ENCODE data around the gene MAP3K5.

The MAP3K5 gene

DNA sequence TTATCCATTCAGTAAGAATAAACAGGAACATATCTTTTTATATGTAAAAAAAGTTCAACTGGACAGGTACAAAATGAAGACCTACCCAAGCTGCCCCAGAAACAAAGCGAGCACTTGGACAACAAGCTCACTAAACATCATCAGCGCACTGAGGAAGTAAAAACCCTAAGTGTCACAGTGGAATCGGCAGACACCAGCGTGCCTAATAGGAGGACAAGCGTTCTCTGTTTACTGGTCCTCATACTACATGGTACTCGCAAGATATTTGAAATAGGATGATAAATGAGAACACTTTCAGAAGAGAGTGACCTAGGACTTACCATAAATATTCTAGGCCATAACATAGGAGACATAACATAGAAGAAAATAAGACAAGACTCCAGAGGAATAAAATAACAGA, 260.2 kb downstream of the MAP3K5 start:
- no peak for DNase-seq

DNA sequence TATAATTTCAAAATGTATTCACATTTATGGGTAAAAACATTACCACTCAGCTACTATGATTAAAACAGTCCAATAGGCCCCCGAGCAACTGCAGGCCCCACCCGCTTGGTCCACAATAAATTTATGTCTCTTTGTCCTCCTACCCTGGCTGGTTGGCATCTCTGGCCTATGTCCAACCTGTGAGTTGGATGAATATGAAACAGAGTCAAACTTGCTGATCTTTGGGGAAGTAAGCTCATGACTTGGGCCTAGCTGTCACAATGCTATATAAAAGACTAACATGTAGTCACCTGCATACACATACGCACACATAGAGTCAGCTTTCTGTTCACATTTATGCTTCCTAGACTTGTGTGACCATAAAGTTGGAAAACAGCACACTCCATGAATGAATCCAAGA, 262.6 kb downstream of the MAP3K5 start:
- DNase-seq = no peak

DNA sequence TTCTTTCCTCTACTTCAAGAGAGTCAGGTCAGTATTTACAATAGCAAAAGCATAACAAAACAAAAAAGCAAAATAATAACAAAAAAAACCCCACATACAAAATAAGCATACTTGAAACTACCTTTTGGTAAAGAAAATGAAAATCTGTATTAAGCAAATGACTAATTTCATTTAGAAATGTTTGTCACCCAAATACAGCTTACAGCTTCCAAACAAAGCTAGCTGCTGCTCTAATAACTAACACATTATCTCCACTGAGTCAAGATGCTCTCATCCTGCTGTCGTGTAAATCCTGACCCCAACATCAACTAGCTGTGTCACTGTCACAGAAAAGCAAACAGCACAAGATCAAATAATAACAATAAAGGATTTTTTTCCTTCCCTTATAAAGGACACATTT, 263.8 kb downstream of the MAP3K5 start:
- DNase-seq = no peak

DNA sequence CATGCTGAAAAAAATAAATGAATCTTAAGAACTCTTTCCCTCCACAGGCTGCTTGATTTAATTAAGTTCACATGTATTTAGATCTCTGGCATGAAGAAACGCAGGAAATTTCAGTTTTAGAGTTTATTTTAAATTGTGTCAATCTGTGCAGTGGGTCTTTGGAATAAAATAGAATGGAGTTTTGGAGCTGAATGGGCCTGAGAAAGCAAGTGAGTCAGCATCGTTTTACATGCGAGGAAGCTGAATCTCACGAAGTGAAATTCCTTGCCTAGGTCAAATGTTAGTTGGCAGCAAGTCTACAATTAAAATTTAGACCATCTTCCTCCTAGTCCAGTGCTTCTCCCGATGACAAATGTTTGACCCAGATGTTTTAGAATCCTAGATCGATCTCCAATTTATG, 264.4 kb downstream of the MAP3K5 start:
- DNase-seq = no peak

DNA sequence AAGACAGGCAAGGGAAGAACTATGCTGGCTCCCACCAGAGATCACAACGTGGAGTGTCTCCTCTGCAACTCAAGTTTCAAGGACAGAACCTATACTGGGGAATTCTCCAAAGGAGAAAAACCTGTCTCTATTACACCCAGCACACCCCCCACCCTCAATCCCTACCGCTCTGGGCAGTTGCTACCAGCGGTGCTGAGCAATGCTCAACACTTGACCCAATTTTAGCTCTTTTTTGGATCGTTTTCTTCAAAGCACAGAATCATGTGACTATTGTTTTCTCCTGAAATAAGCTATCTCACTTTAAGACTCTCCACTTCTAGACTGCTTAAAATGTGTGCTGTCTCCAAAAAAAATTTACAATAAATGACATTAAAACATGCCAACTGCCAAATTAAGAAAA, 265.3 kb downstream of the MAP3K5 start:
- no peak for DNase-seq

DNA sequence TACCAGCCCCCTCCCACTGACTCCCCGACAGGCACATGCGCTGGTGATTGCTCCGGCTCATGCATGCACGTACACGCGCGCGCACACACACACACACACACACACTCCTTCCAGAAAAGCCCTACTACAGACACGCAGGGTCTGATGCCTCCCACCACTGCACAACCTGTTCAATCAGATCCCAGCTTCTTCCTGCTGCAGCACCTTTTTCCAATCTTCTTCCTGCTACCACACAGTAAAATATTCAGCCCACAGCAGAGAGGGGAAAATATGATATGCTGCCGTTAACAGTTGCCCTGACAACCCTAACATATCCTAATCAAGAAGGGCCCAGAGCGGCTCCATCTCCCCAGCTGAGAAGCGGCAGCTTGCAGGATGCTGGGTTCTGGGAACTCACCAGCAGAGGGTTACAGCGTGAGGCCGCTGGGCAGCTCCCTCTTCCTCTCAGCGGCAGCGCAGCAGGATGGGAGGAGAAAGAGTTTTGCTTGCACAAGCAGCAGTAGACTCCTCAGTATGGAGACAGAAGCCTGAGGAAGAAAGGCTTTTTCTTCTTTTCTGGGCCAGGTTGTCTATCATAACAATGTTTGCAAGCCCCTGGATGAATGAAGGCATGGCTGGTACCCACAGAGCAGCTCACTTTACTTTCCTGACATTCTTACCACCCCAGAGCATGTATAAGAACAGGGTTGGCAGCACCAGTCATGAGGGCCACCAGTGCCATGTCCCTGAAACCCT, 265.9 kb downstream of the MAP3K5 start:
- peak in 1 of 2 experiments; percentile 48 for DNase-seq

DNA sequence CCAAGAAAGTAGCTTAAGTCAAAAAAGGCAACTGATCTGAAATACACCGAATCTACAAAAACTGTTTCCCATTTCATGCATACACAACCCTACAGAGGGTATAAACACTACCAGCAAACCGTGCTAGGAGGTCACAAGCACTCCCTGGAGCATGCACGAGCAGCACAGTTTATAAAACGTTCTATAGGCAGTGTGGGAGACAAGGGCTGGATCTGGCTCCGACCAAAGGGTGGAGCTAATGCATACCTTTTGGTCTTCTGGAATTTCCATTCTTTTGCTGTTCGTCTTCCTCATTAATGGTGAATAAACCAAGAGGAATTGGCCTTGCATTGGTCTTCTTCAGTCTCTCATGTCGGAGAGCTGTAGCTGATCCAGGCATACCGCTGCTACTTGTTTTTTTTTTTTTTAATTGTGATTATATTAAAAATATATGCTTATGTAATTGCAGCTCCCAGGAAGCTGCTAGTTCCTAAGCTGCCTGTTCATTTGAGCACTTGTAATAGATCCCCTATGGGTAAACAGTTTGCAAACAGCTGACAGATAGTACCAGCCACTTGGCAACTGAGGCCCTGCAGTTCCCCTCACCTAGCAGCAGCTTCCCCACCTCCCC, 266.6 kb downstream of the MAP3K5 start:
- DNase-seq = peak in 1 of 2 experiments; percentile 34

DNA sequence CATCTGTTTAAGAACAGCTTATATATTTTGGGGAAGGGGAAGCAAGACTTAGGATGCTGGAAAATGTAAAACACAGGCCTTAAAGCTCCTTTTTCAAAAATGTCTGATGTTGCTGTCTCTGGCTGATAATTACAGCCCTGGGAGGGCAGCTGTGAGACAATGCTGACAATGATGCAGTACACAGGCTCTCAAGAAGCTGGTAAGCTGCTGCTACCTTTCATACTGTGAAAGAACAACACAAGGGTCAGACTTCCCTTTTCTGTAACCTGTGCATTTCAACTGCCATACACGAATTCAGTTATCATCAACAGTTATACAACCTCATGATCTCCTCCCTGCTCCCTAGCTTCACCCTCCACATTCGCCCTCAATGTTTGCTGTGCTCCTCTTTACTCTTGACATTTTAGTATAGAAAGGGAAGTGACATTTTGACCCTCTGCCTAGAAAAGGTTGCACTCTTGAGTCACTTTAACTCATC, 267.3 kb downstream of the MAP3K5 start:
- DNase-seq = peak in 1 of 2 experiments; percentile 27

DNA sequence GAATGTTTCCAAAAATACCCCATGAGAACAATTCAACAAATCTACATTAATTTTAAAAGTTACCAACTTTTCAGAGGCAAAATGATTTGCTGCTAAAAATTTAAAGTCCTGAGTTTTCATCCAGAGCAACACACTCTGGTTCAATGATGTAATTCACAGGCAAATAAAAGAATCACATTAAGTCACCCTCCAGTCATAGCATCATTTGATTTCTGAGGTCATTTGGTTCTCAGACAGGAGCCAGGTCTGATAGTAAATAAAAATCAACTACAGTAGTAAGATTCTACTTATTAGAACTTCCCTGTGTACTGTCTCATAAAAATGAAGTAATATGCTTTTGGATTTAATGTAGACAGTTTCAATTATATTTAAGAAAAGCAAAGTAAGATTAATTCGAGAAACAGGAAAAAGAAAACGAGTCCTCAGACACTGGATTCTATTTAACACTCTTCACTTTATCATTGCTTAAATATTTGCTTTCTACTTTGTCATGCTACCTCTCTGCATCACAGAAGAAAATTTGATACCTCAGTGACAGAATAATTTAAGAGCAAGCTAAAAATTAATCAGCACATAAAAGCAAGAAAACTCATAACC, 267.8 kb downstream of the MAP3K5 start:
- DNase-seq = no peak

DNA sequence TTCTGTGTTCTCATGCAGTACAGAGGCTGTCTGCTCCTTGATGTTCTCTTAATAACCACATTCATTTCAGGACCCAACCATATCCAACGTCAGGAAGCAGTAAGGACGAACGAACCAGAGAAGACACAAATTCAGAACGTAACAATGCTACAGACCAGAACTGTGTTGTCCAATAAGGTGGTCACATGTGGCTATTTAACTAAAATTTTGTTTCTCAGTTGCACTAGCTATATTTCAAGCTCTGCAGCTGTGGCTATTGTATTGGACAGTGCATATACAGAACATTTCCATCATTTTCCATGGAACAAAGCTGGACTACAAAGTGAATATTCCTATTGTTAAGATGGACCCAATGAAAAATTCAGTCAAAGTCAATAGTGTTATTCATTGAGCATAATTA, 269.1 kb downstream of the MAP3K5 start:
- no peak for DNase-seq

DNA sequence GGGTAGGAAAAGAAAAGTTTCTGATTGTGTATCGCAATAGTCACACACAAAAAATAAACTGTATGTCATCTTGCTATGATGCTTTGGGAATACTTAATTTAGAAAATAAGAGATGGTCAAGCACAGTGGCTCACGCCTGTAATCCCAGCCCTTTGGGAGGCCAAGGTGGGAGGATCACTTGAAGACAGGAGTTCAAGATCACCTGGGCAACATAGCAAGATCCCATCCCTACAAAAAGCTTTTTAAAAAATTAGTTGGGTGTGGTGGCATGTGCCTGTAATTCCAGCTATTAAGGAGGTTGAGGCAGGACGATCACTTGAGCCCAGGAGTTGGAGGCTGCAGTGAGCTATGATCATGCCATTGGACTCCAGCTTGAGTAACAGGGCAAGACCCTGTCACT, 269.6 kb downstream of the MAP3K5 start:
- DNase-seq = no peak

DNA sequence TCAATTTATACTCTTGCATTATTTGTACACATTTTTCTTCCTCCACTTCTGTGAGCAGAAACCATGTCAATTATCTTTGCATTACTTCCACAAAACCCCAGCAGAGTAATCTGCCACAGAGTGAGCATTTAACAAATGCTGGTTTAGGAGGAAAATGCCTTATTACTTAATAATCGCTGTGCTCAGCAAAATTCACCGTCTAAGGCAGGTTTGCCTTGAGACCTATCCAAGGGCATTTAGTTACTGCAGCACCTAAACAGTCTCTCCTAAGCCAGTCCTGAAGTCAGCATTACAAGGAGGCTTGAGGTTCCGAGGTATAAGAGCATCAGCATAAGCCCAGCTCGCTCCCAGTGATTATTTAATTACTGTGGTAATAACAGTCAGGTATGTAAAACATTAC, 270.4 kb downstream of the MAP3K5 start:
- DNase-seq = no peak

DNA sequence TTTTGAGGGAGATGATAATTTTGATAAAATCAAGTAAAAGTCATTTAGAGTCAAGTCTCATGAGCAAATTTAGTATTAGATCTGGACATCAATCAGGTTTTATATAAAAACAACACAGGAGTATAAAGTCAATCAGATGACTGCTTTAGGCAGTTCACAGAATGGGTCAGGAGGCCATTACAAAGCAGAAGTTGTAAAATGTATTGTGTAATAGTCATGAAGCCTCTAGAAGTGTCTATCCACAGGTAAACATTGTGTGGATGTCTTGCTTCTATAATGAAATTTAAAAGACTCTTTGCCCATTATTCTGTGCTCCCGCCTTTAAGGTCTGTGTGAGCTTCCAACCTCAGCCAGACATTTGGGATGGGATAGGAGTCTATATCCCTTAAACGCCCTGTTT, 270.9 kb downstream of the MAP3K5 start:
- DNase-seq = no peak

DNA sequence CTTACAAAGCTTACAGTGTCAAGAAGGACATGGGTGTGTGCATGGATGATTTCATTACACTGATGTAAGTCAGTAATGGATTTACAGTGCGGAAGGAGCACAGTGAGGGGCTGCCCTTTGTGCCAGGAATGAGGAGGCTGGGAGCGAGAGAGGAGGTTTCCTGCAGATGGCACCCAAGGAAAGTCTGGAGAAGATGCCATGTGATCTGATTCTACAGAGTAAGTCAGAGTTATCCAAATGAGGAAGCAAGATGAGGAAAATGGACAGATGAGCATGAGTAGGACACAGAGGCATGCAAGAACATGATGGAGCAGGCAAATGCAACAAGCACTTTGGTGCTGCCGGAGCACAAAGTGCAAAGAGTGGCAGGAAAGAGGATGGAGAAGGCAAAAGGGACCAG, 271.8 kb downstream of the MAP3K5 start:
- no peak for DNase-seq

DNA sequence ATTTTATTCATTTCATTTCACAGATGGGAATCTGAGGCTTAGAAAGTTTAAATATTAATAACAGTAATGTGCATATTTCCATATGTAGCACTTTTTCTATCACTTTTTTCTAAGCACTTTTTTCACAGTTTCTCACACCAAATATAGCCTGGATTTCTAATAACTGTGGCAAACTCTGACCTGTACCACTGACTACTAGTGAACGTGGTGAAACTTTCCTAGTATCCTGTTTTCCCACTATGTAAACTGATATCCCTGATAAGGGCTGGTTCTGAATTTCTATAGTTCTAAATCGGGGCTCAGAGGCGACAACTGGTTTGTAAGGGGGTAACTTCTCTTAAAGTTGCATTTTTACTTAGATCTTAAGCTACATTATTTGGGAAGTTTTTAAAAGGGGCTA, 274.7 kb downstream of the MAP3K5 start:
- no peak for DNase-seq

DNA sequence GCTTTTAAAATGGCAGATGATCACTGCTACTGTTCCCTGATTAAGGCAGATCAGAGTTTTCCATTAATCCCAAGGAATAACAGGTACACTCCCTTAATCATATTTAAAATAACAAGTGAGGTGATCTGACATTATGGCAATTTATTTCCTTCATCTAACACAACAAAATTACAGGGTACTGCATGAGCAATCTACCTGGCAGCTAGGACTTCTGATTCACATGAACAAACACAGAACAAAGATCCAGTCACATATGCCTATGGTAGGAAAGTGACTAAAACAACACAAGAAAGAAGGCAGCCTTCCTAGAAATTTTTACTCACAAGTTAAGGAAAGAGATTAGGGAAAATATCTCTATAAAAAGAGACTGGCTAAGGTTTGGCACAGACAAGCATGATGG, 275.3 kb downstream of the MAP3K5 start:
- no peak for DNase-seq

DNA sequence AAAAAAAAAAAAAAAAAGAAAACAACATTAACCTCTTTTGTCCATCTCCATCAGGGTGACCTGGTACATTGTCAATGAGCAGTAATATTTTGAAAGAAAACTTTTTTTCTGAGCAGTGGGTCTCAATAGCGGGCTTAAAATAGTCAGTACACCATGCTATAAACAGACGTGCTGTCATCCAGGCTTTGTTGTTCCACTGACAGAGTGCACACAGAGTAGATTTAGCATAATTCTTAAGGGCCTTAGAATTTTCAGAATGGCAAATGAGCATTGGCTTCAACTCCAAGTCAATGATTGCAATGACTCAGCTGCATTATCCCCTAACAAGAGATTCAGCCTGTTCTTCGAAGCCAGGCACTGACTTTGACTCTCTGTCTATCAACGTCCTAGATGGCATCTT, 277.7 kb downstream of the MAP3K5 start:
- no peak for DNase-seq

DNA sequence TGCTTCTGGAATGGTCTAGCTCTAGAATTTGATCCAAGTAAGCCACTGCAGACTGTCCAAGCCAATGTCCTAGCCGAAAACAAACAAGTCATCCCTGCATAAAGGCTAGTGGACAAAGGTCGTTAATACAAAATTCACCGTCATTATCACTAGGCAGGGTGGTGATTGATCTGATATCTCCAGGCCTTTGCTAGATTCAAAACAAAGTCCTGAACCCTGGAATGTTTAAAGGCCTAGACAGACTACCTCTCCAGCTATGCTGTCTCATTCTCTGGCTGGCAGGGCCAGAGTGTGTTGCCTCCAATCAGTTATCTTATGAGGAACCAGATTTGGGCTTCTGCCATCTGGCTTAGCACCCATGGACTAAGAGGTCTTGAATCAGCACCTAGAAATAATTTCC, 280.4 kb downstream of the MAP3K5 start:
- DNase-seq = no peak

DNA sequence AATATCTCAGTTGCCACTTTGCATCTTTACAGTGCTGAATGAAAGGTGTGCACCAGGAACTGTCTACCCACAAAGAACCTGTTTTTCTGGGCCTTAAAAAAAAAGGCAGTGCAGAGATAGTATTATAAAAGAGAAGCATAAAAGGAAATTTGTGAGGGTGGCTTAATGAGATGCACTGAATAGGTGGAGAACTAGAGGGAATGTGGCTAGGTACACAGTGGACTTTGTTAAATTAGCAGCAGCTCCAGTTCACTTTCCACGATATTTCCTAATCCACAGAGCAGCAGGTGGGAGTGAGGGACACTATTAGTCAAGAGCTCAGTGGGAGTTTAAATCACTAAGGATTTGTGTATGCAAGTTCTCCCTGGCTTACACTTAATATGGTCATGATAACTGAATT, 280.9 kb downstream of the MAP3K5 start:
- DNase-seq = no peak

DNA sequence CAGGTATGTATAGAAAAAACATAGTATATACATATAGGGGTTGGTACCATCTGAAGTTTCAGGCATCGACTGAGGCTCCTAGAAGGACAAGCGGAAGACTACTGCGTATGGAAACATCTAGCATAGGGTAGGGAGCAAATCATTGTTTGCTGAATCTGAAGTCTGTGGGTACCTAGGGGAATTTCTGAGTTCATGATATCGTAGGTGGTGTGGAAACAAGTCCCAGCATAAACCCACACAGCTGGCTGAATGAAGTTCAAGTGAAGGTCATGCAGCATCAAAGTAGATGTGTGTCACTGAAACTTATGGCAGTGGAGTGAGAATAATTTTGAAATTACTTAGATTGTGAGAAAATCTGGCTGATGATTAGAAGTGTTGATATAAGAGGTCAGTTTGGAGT, 281.5 kb downstream of the MAP3K5 start:
- DNase-seq = no peak

DNA sequence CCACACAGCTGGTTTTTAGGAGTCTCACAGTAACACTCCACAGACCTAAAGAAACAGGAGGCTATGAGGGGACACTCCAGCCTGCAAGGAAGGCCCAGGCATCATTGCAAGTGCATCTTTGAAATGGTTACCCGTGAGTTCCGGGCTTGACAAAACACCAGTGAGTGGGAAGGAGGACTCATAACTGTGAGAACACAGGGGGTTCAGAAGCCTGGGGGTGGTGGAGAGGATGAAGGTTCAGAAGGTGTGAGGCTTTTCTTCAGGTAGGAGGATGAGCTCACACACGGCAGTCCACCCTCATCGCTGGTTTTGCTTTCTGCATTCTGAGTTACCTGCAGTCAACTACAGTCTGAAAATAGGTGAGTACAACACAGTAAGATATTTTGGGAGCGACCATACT, 282.0 kb downstream of the MAP3K5 start:
- DNase-seq = no peak

DNA sequence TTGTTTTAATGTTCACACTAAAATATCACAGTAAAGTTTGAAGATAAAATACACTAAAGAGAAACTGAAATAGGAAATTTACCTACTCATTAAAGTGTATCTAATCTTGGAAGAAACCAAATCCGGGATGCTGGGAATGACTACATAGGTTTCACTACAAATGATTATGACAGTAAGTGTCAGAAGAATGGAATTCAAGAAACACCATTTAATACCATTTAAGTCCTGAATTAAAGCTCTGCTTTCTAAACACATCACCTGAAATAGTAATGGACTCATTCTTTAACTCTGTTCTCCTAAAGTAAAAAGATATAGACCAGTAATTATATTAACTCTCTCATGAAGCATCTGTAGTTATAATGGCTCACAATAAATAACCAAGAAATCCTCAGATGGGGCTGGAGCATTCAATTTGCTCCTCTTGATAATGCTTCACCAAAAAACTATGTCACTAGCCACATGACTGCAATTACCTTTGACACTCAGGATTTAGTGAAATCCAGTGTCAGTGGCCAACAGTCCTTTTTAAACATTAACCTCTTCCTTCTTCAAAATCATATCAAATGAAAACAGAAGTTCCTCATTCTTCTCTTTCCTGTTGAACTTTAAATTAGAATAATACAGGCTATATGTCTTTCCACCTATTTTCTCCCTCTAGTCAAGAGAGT, 283.4 kb downstream of the MAP3K5 start:
- DNase-seq = no peak

All from cerebellar nuclear complex (tissue), 1 donor.